GM18870 (cell line): ENCODE data around the gene GSTA1.
"Not testable (repeated sequence)": the region's sequence is repeated elsewhere in the genome, so short reads cannot be mapped to it uniquely, and the experiment has no call there.

Source experiments
- ATAC-seq: cut with Tn5 transposase; IDR thresholded peaks from one replicate; pipeline ENCODE4 v1.9.1; 2021; ENCODE audit warnings: moderate library complexity; ENCODE audit not compliant: unreplicated experiment

Gene GSTA1

GRCh38 chr6:52803668-52804255, at the start of gene GSTA1:
Gene GSTA1 (minus strand): TSS chr6:52803816. CDS start chr6:52799267, 4,549 bp downstream.
- ATAC-seq, result not testable (repeated sequence)

GRCh38 chr6:52849137-52849536, 45.5 kb upstream of the GSTA1 start:
- ATAC-seq, result no peak

GRCh38 chr6:52846002-52846401, 42.4 kb upstream of the GSTA1 start:
- no peak for ATAC-seq

GRCh38 chr6:52843605-52844004, 40.0 kb upstream of the GSTA1 start:
- no peak for ATAC-seq

- ATAC-seq, result no peak
These were observed 37.4 kb upstream of the GSTA1 start, which contains the start of gene GSTA5 for GRCh38 chr6:52840763-52841585. Gene GSTA5 (minus strand): TSS chr6:52840813.

GRCh38 chr6:52839124-52840055, 35.8 kb upstream of the GSTA1 start:
- ATAC-seq, result no peak

- ATAC-seq, result no peak
These were observed 30.9 kb upstream of the GSTA1 start for GRCh38 chr6:52834481-52834880.

GRCh38 chr6:52830869-52831268, 27.3 kb upstream of the GSTA1 start:
- ATAC-seq, result not testable (repeated sequence)

- ATAC-seq, result no peak
These were observed 25.6 kb upstream of the GSTA1 start for GRCh38 chr6:52829046-52829817.

GRCh38 chr6:52828621-52829020, 25.0 kb upstream of the GSTA1 start:
- ATAC-seq, result not testable (repeated sequence)

- ATAC-seq, result not testable (repeated sequence)
These were observed 23.6 kb upstream of the GSTA1 start for GRCh38 chr6:52827073-52827783.

- no peak for ATAC-seq
These were observed 22.9 kb upstream of the GSTA1 start for GRCh38 chr6:52826513-52826912.

GRCh38 chr6:52825900-52826459, 22.4 kb upstream of the GSTA1 start:
- not testable (repeated sequence) for ATAC-seq

GRCh38 chr6:52825270-52825793, 21.7 kb upstream of the GSTA1 start:
- ATAC-seq, result not testable (repeated sequence)

GRCh38 chr6:52821842-52822241, 18.2 kb upstream of the GSTA1 start:
- no peak for ATAC-seq

GRCh38 chr6:52820198-52820597, 16.6 kb upstream of the GSTA1 start:
- no peak for ATAC-seq

- peak; percentile 77 for ATAC-seq
These were observed 11.8 kb upstream of the GSTA1 start for GRCh38 chr6:52815167-52816092.

- not testable (repeated sequence) for ATAC-seq
These were observed 10.9 kb upstream of the GSTA1 start for GRCh38 chr6:52814545-52814944.
